SU-DHL-6 (cell line): ENCODE measurements around the gene RUFY2.
"Not testable (repeated sequence)": the region's sequence is repeated elsewhere in the genome, so short reads cannot be mapped to it uniquely, and the experiment has no call there.

Experiments used
- H2AFZ ChIP-seq: fragments of 200-600 bp; sonication (generic); 2 replicates; pipeline ENCODE4 v1.6.1; 2014; ENCODE audit warnings: low read depth, mild to moderate bottlenecking, moderate library complexity, mixed read lengths, antibody characterized with exemption, low read length; ENCODE audit not compliant: severe bottlenecking
- H3F3A ChIP-seq: fragments of 200-600 bp; shearing (Covaris generic); 2 replicates; pipeline ENCODE4 v1.6.0; 2016; ENCODE audit warnings: antibody characterized with exemption, mild to moderate bottlenecking; ENCODE audit not compliant: insufficient read depth
- H3K27ac ChIP-seq: fragments of 200-600 bp; sonication (generic); 2 replicates; pipeline ENCODE4 v1.5.1; 2016; ENCODE audit warnings: low read depth, mild to moderate bottlenecking, low read length, moderate library complexity, mixed read lengths
- H3K27me3 ChIP-seq: fragments of 200-600 bp; sonication (generic), shearing (Covaris generic); 2 replicates; pipeline ENCODE4 v1.6.0; 2014; ENCODE audit warnings: mild to moderate bottlenecking, low read length
- H3K36me3 ChIP-seq: fragments of 200-600 bp; sonication (generic); 2 replicates; pipeline ENCODE4 v1.6.1; 2014; ENCODE audit warnings: mild to moderate bottlenecking, low read length, mixed read lengths
- H3K4me2 ChIP-seq: fragments of 300-600, 200-600 bp; shearing (Covaris generic), sonication (generic); 2 replicates; pipeline ENCODE4 v1.6.0; 2014; ENCODE audit warnings: low read length, low read depth, mild to moderate bottlenecking; ENCODE audit not compliant: poor library complexity, severe bottlenecking
- H3K4me3 ChIP-seq: fragments of 200-600 bp; sonication (generic); 2 replicates; pipeline ENCODE4 v1.5.1; 2014; ENCODE audit warnings: antibody characterized with exemption, low read length, mild to moderate bottlenecking, mixed read lengths; ENCODE audit not compliant: insufficient read depth, poor library complexity, severe bottlenecking
- H3K79me2 ChIP-seq: fragments of 200-600 bp; sonication (generic); 2 replicates; pipeline ENCODE4 v1.6.1; 2014; ENCODE audit warnings: mild to moderate bottlenecking, low read length, moderate library complexity; ENCODE audit not compliant: insufficient read depth
- H3K9ac ChIP-seq: fragments of 200-600 bp; sonication (generic); 2 replicates; pipeline ENCODE4 v1.7.0; 2014; ENCODE audit warnings: mild to moderate bottlenecking, low read length
- H3K9me2 ChIP-seq: fragments of 200-600 bp; sonication (generic); replicated peaks from 2 replicates; pipeline ENCODE4 v1.6.1; 2014; ENCODE audit warnings: low read length; ENCODE audit not compliant: insufficient read depth
- H3K9me3 ChIP-seq: fragments of 200-600 bp; sonication (generic); 2 replicates; pipeline ENCODE4 v1.6.1; 2014; ENCODE audit warnings: low read length, mixed read lengths; ENCODE audit not compliant: insufficient read depth
- H4K20me1 ChIP-seq: fragments of 200-600 bp; sonication (generic); 2 replicates; pipeline ENCODE4 v1.6.1; 2014; ENCODE audit warnings: low read depth, mild to moderate bottlenecking, antibody characterized with exemption, low read length, moderate library complexity, mixed read lengths
- CTCF ChIP-seq: fragments of 200-600 bp; sonication (generic); IDR thresholded peaks from one replicate; pipeline ENCODE4 v1.5.1; 2017; ENCODE audit warnings: antibody characterized with exemption, mild to moderate bottlenecking, low read length, moderate library complexity; ENCODE audit not compliant: insufficient read depth, poor library complexity, severe bottlenecking
- EZH2phosphoT487 ChIP-seq: fragments of 200-600 bp; sonication (generic), shearing (Covaris generic); conservative IDR thresholded peaks from 2 replicates; pipeline ENCODE4 v1.6.1; 2018; ENCODE audit warnings: mild to moderate bottlenecking, antibody characterized with exemption, low read length, moderate library complexity, mixed read lengths

RUFY2 gene

GRCh38 chr10:68318331-68319059 is 88.6 kb downstream of the RUFY2 start:
- H3K79me2 ChIP-seq = no peaks in the 10 kb centered on the region
- H3K36me3 ChIP-seq = peaks cover 9% of the 10 kb centered on the region
- no peaks in the 10 kb centered on the region for H3K9me2 ChIP-seq
- H3K27ac ChIP-seq = no peak overlapping the region
- H3K4me3 ChIP-seq = no peak overlapping the region
- no peak for TF ChIP-seq EZH2phosphoT487
- no peak for TF ChIP-seq CTCF
- H3F3A ChIP-seq = no peaks in the 10 kb centered on the region
- peaks cover 13% of the 10 kb centered on the region; the same call in 1 of the 2 replicates for H3K9me3 ChIP-seq
- no peak overlapping the region for H3K4me2 ChIP-seq
- no peak overlapping the region for H3K9ac ChIP-seq
- no peaks in the 10 kb centered on the region for H4K20me1 ChIP-seq
- no peak overlapping the region for H2AFZ ChIP-seq
- no peaks in the 10 kb centered on the region for H3K27me3 ChIP-seq

GRCh38 chr10:68315582-68315981 is 91.5 kb downstream of the RUFY2 start:
- TF ChIP-seq CTCF (no peak), EZH2phosphoT487 (no peak)
- Histone ChIP-seq H3K36me3 (peaks cover 9% of the 10 kb centered on the region), H3K4me3 (peak overlapping the region; percentile 8)

GRCh38 chr10:68314930-68315329 is 92.1 kb downstream of the RUFY2 start:
- H3K9me3 ChIP-seq = peaks cover 13% of the 10 kb centered on the region; the same call in 1 of the 2 replicates
- not testable (repeated sequence) for H3K79me2 ChIP-seq, H3K36me3 ChIP-seq, H3F3A ChIP-seq, H3K4me2 ChIP-seq, H3K4me3 ChIP-seq, H2AFZ ChIP-seq, H3K27ac ChIP-seq, H3K9ac ChIP-seq, H3K9me2 ChIP-seq, H3K27me3 ChIP-seq, H4K20me1 ChIP-seq

More at GRCh38 chr10:68315582-68315981, 91.5 kb downstream of the RUFY2 start:
- Histone ChIP-seq H3K27me3 (no peaks in the 10 kb centered on the region), H3F3A (no peaks in the 10 kb centered on the region), H3K9me3 (peaks cover 13% of the 10 kb centered on the region; the same call in 1 of the 2 replicates), H3K4me2 (no peak overlapping the region), H4K20me1 (no peaks in the 10 kb centered on the region), H3K27ac (no peak overlapping the region), H3K79me2 (no peaks in the 10 kb centered on the region), H2AFZ (no peak overlapping the region), H3K9ac (no peak overlapping the region), H3K9me2 (no peaks in the 10 kb centered on the region)

- H3K9me2 ChIP-seq = no peaks in the 10 kb centered on the region
- H3K27ac ChIP-seq = no peak overlapping the region
- H3F3A ChIP-seq = no peaks in the 10 kb centered on the region
- H3K4me2 ChIP-seq = no peak overlapping the region
- no peak overlapping the region for H3K9ac ChIP-seq
- TF ChIP-seq CTCF = no peak
- TF ChIP-seq EZH2phosphoT487 = no peak
- peaks cover under 1% of the 10 kb centered on the region; the same call in 1 of the 2 replicates for H3K9me3 ChIP-seq
- no peaks in the 10 kb centered on the region for H3K36me3 ChIP-seq
- no peaks in the 10 kb centered on the region for H4K20me1 ChIP-seq
- no peaks in the 10 kb centered on the region for H3K27me3 ChIP-seq
- no peak overlapping the region for H3K4me3 ChIP-seq
- H2AFZ ChIP-seq = no peak overlapping the region
- H3K79me2 ChIP-seq = no peaks in the 10 kb centered on the region
Measured at GRCh38 chr10:68310531-68310930, 96.5 kb downstream of the RUFY2 start.
